Liver (tissue), 9 donors: Measurements from ENCODE around the gene ABHD10. TPM values are rescaled to one million over a fixed set of nuclear protein-coding genes. Genes with fewer than 3 reads are reported as not detected.

ENCODE experiments used
- DNase-seq: peaks from one replicate; pipeline ENCODE4 v3.0.0-alpha.2; 2017; ENCODE audit warnings: low spot score
- H3K27ac ChIP-seq, 2 donors: one replicate each; pipeline ENCODE4 v1.7.0; 2013; ENCODE audit warnings: inconsistent platforms in 2 of 2, low read length in 2 of 2, control low read depth in 1 of 2, low read depth in 1 of 2, mild to moderate bottlenecking in 1 of 2
- H3K27me3 ChIP-seq, 4 donors: one replicate each; pipeline versions ENCODE4 v1.6.1 to v1.7.0; 2013; ENCODE audit warnings: low read length in 3 of 4, inconsistent platforms in 1 of 4, mild to moderate bottlenecking in 1 of 4, moderate library complexity in 1 of 4; ENCODE audit not compliant: control insufficient read depth in 4 of 4, insufficient read depth in 4 of 4
- H3K36me3 ChIP-seq, 4 donors: one replicate each; pipeline versions ENCODE4 v1.6.1 to v1.7.0; 2013; ENCODE audit warnings: low read length in 3 of 4, mild to moderate bottlenecking in 3 of 4, low read depth in 1 of 4, moderate library complexity in 1 of 4; ENCODE audit not compliant: control insufficient read depth in 4 of 4, insufficient read depth in 3 of 4
- H3K4me1 ChIP-seq, 4 donors: one replicate each; pipeline versions ENCODE4 v1.6.1 to v1.7.0; 2013; ENCODE audit warnings: low read length in 3 of 4, mild to moderate bottlenecking in 3 of 4, moderate library complexity in 1 of 4; ENCODE audit not compliant: control insufficient read depth in 4 of 4, insufficient read depth in 4 of 4
- H3K4me3 ChIP-seq, 3 donors: one replicate each; pipeline versions ENCODE4 v1.6.1 to v1.7.0; 2013; ENCODE audit warnings: low read length in 3 of 3, control low read depth in 1 of 3, low read depth in 1 of 3, mild to moderate bottlenecking in 1 of 3
- H3K9ac ChIP-seq, 2 donors: one replicate each; pipeline ENCODE4 v1.7.0; 2013; ENCODE audit warnings: low read length in 2 of 2, mild to moderate bottlenecking in 2 of 2, moderate library complexity in 2 of 2, control low read depth in 1 of 2, low read depth in 1 of 2
- H3K9me3 ChIP-seq, 4 donors: one replicate each; pipeline versions ENCODE4 v1.6.1 to v1.7.0; 2013; ENCODE audit warnings: low read length in 3 of 4; ENCODE audit not compliant: control insufficient read depth in 4 of 4
- ATF3 ChIP-seq: IDR thresholded peaks from 2 replicates; pipeline ENCODE4 v1.6.1; 2016; ENCODE audit warnings: antibody characterized with exemption
- CTCF ChIP-seq: fragments of 150-350 bp; IDR thresholded peaks from 2 replicates; pipeline ENCODE4 v1.5.1; 2017; ENCODE audit warnings: improper control_type of control experiment, low read depth, low read length; ENCODE audit not compliant: missing input control
- EGR1 ChIP-seq, 2 donors: IDR thresholded peaks; 2 replicates each; pipeline ENCODE4 v1.6.1; 2016 to 2018; ENCODE audit warnings: antibody characterized with exemption in 2 of 2, low read depth in 2 of 2
- FOXA1 ChIP-seq: IDR thresholded peaks from 2 replicates; pipeline ENCODE4 v1.6.1; 2016; ENCODE audit warnings: antibody characterized with exemption
- FOXA2 ChIP-seq: IDR thresholded peaks from 2 replicates; pipeline ENCODE4 v1.6.1; 2016; ENCODE audit warnings: antibody characterized with exemption
- GABPA ChIP-seq, 2 donors: IDR thresholded peaks in 1 of 2; conservative IDR thresholded peaks in 1 of 2; 2 replicates each; pipeline ENCODE4 v1.6.1; 2016; ENCODE audit warnings: antibody characterized with exemption in 2 of 2, mild to moderate bottlenecking in 1 of 2, moderate library complexity in 1 of 2
- HNF4A ChIP-seq, 2 donors: conservative IDR thresholded peaks; 2 replicates each; pipeline ENCODE4 v1.6.1; 2016; ENCODE audit warnings: antibody characterized with exemption in 2 of 2, mild to moderate bottlenecking in 2 of 2
- HNF4G ChIP-seq: IDR thresholded peaks from 2 replicates; pipeline ENCODE4 v1.6.1; 2016; ENCODE audit warnings: antibody characterized with exemption
- JUND ChIP-seq, 2 donors: IDR thresholded peaks; 2 replicates each; pipeline ENCODE4 v1.6.1; 2016; ENCODE audit warnings: antibody characterized with exemption in 2 of 2
- MAX ChIP-seq: IDR thresholded peaks from 2 replicates; pipeline ENCODE4 v1.6.1; 2016; ENCODE audit warnings: antibody characterized with exemption
- NR2F2 ChIP-seq: IDR thresholded peaks from 2 replicates; pipeline ENCODE4 v1.6.1; 2016; ENCODE audit warnings: antibody characterized with exemption
- RAD21 ChIP-seq, 2 donors: IDR thresholded peaks; 2 replicates each; pipeline ENCODE4 v1.6.1; 2016; ENCODE audit warnings: antibody characterized with exemption in 2 of 2, mild to moderate bottlenecking in 2 of 2
- REST ChIP-seq: IDR thresholded peaks from 2 replicates; pipeline ENCODE4 v1.6.1; 2016; ENCODE audit warnings: antibody characterized with exemption, mild to moderate bottlenecking
- RXRA ChIP-seq, 2 donors: IDR thresholded peaks; 2 replicates each; pipeline ENCODE4 v1.6.1; 2017 to 2018; ENCODE audit warnings: antibody characterized with exemption in 2 of 2, mild to moderate bottlenecking in 1 of 2
- SP1 ChIP-seq: IDR thresholded peaks from 2 replicates; pipeline ENCODE4 v1.6.1; 2018; ENCODE audit warnings: antibody characterized with exemption, mild to moderate bottlenecking
- TAF1 ChIP-seq: conservative IDR thresholded peaks from 2 replicates; pipeline ENCODE4 v1.6.1; 2016; ENCODE audit warnings: antibody characterized with exemption, mild to moderate bottlenecking
- ZBTB33 ChIP-seq: IDR thresholded peaks from 2 replicates; pipeline ENCODE4 v1.6.1; 2016; ENCODE audit warnings: antibody characterized with exemption
- WGBS: extraction: QIAGEN DNeasy Blood & Tissue Kit; methylation state at CpG from one replicate; pipeline ENCODE4 v1.1.7; 2013; 5-methylcytosine and 5-hydroxymethylcytosine counted together
- polyA plus RNA-seq, 2 donors: library from polyadenylated mRNA; stranded (reverse) in 1 of 2; unstranded in 1 of 2; fragments of 200-250 nt in 1 of 2; fragments of >200 nt in 1 of 2; fragmentation: Nextera tagmentation in 1 of 2; extraction: Ambion mirVana in 1 of 2; gene quantifications; one replicate each; pipeline versions ENCODE4 v1.2.1 to v1.2.3, GENCODE V29; 2013 to 2015
- total RNA-seq, 2 donors: library from RNA; depleted of rRNA; stranded (reverse); fragments of >200 nt; gene quantifications; one replicate each; pipeline ENCODE4 v1.2.3, GENCODE V29; 2014
- donor health status: healthy.
- donor health status: healthy.
- donor health status: healthy.
- donor health status: healthy.
- donor health status: healthy.

The ABHD10 gene
- total and polyA plus RNA-seq, 4 donors, result 15.1 to 22.1 (median 18.9) TPM

GRCh38 chr3:111932946-111933345 is 45.9 kb upstream of the ABHD10 start:
- no peak overlapping the region for H3K9ac ChIP-seq
- no peaks in the 10 kb centered on the region for H3K27me3 ChIP-seq
- peaks cover 0 to 1% (median 0%) of the 10 kb centered on the region in 4 donors for H3K4me1 ChIP-seq
- no peak overlapping the region for H3K27ac ChIP-seq
- TF ChIP-seq ATF3, result no peak
- no peak for TF ChIP-seq FOXA1
- no peak for TF ChIP-seq FOXA2
- TF ChIP-seq ZBTB33, result no peak
- TF ChIP-seq HNF4G, result no peak
- no peak for TF ChIP-seq SP1
- TF ChIP-seq HNF4A (conservative IDR thresholded peaks at IDR 0.05), result no peak
- DNase-seq, result no peak
- no peak overlapping the region for H3K4me3 ChIP-seq
- H3K36me3 ChIP-seq, result peaks cover 0 to 23% (median 7%) of the 10 kb centered on the region in 4 donors
- no peaks in the 10 kb centered on the region for H3K9me3 ChIP-seq
- WGBS, result 76% methylated on average over 3 of the region's 3 CpGs

- Histone ChIP-seq H3K27ac (no peak overlapping the region), H3K9me3 (no peaks in the 10 kb centered on the region), H3K36me3 (peaks cover 4 to 41% (median 27%) of the 10 kb centered on the region in 4 donors), H3K27me3 (no peaks in the 10 kb centered on the region), H3K9ac (no peak overlapping the region), H3K4me1 (no peaks in the 10 kb centered on the region), H3K4me3 (no peak overlapping the region)
- no peak for DNase-seq
- TF ChIP-seq NR2F2 (no peak), RXRA (IDR thresholded peaks at IDR 0.05) (no peak), JUND (IDR thresholded peaks at IDR 0.05) (no peak), RAD21 (IDR thresholded peaks at IDR 0.05) (no peak), REST (no peak), TAF1 (no peak), ZBTB33 (no peak), MAX (no peak), CTCF (no peak), EGR1 (IDR thresholded peaks at IDR 0.05; ENCODE audit: low read depth in 2 of 2) (no peak), FOXA1 (no peak), HNF4A (conservative IDR thresholded peaks at IDR 0.05) (no peak), FOXA2 (no peak), GABPA (IDR thresholded peaks at IDR 0.05 in 1 of 2, conservative IDR thresholded peaks at IDR 0.05 in 1 of 2) (no peak), HNF4G (no peak), SP1 (no peak)
Observed at GRCh38 chr3:111936191-111936841, 42.5 kb upstream of the ABHD10 start.
